Aorta (tissue), 5 donors: ENCODE results near the gene IGLON5. TPM values are rescaled to one million over a fixed set of nuclear protein-coding genes. Genes with fewer than 3 reads are reported as not detected.

ENCODE experiments used
- ATAC-seq: fragments of 200-7000 bp; cut with Tn5 transposase; one replicate; pipeline ENCODE4 v1.9.1; 2022; ENCODE audit warnings: moderate library complexity; ENCODE audit not compliant: low FRiP score
- DNase-seq, 2 donors: peaks; one replicate each; pipeline ENCODE4 v3.0.0-alpha.2; 2020
- H3K27ac ChIP-seq, 2 donors: one replicate each; pipeline ENCODE4 v1.5.1; 2013; ENCODE audit warnings: low read length in 2 of 2, mild to moderate bottlenecking in 2 of 2, moderate library complexity in 2 of 2, control low read depth in 1 of 2, inconsistent platforms in 1 of 2, low read depth in 1 of 2
- H3K27me3 ChIP-seq, 2 donors: one replicate each; pipeline ENCODE4 v1.6.1; 2013; ENCODE audit warnings: control low read depth in 1 of 2, low read length in 1 of 2, mild to moderate bottlenecking in 1 of 2, moderate library complexity in 1 of 2; ENCODE audit not compliant: insufficient read depth in 2 of 2, control insufficient read depth in 1 of 2
- H3K36me3 ChIP-seq, 2 donors: one replicate each; pipeline ENCODE4 v1.6.1; 2013; ENCODE audit warnings: control low read depth in 1 of 2, low read length in 1 of 2, mild to moderate bottlenecking in 1 of 2; ENCODE audit not compliant: insufficient read depth in 2 of 2, control insufficient read depth in 1 of 2
- H3K4me1 ChIP-seq, 2 donors: one replicate each; pipeline ENCODE4 v1.6.1; 2013; ENCODE audit warnings: low read length in 2 of 2, control low read depth in 1 of 2, mild to moderate bottlenecking in 1 of 2, moderate library complexity in 1 of 2; ENCODE audit not compliant: insufficient read depth in 2 of 2, control insufficient read depth in 1 of 2
- H3K4me3 ChIP-seq, 2 donors: one replicate each; pipeline ENCODE4 v1.5.1; 2013; ENCODE audit warnings: low read length in 2 of 2, control low read depth in 1 of 2, mild to moderate bottlenecking in 1 of 2
- H3K9me3 ChIP-seq: one replicate; pipeline ENCODE4 v1.6.1; 2013; ENCODE audit warnings: mild to moderate bottlenecking, low read length; ENCODE audit not compliant: control insufficient read depth
- WGBS, 2 donors: extraction: QIAGEN DNeasy Blood & Tissue Kit; methylation state at CpG; one replicate each; pipeline ENCODE4 v1.1.7; 2013; 5-methylcytosine and 5-hydroxymethylcytosine counted together
- intact Hi-C, 2 donors: fragments of 100-400 bp; cut with DNase I; formaldehyde crosslinking; loops; one replicate each; pipeline versions ENCODE4 v1.14.2 to v1.15.0; 2022
- polyA plus RNA-seq, 2 donors: library from polyadenylated mRNA; stranded (reverse); fragments of 200-250 nt; gene quantifications; one replicate each; pipeline ENCODE4 v1.2.3, GENCODE V29; 2013
- total RNA-seq, 2 donors: library from RNA; stranded (reverse); fragmentation: NEBNext Ultra II Directional; extraction: Animal tissue kit (Norgen Biotek cat#: 25700); gene quantifications; one replicate each; pipeline ENCODE4 v1.2.1, GENCODE V29; 2021
- donor health status: healthy with polysubstance abuse.
- donor health status: Bipolar disorder and iron deficiency.
- donor health status: DM: no; HTN: no; CAD: no.
- donor health status: DM: no; HTN: no; CAD: no.
- donor health status: DM: yes; HTN: yes; CAD: no.

IGLON5 gene
- total and polyA plus RNA-seq, 4 donors = 0.13 to 0.26 (median 0.24) TPM; not detected in 1

GRCh38 chr19:51289635-51290034 is 21.8 kb upstream of the IGLON5 start:
- WGBS, 2 donors = 73 to 87% methylated on average over 1 of the region's 1 CpG
- Histone ChIP-seq H3K27me3 (no peaks in the 10 kb centered on the region), H3K27ac (no peak overlapping the region), H3K36me3 (no peaks in the 10 kb centered on the region), H3K4me3 (no peak overlapping the region), H3K4me1 (no peaks in the 10 kb centered on the region), H3K9me3 (peaks cover 9% of the 10 kb centered on the region)
- intact Hi-C loops = no loop called here
- DNase-seq (no peak), ATAC-seq (no peak)

DNA sequence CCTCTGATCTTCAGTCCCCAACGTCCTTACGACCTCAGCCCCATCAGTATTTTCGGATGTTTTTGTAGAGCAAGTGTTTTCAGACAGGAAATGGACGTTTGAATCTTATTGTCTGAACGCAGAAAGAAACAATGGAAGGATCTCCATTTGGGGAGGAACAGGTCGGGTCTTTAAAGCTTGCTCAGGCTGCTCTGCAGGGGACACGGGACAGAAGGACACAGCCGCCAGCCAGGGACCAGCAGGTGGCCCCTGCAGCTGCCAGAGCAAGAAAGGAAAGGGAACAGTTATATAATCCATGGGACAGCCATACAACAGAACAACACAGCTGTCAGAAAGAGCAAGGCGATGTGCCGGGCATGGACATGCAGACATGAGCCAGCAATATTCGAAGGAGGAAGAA is 18.5 kb upstream of the IGLON5 start:
- Histone ChIP-seq H3K27ac (no peak overlapping the region), H3K27me3 (no peaks in the 10 kb centered on the region), H3K4me3 (no peak overlapping the region), H3K4me1 (no peaks in the 10 kb centered on the region), H3K36me3 (no peaks in the 10 kb centered on the region), H3K9me3 (peaks cover 7% of the 10 kb centered on the region)
- WGBS, 2 donors = 25 to 26% methylated on average over 11 of the region's 11 CpGs
- ATAC-seq (no peak), DNase-seq (no peak)
- intact Hi-C loops = no loop called here

- H3K9me3 ChIP-seq = peaks cover 7% of the 10 kb centered on the region
- no peaks in the 10 kb centered on the region for H3K36me3 ChIP-seq
- DNase-seq (no peak), ATAC-seq (no peak)
- WGBS, 2 donors = 66 to 67% methylated on average over 13 to 14 of the region's 14 CpGs
- no peak overlapping the region for H3K27ac ChIP-seq
- H3K4me1 ChIP-seq = no peaks in the 10 kb centered on the region
- no peak overlapping the region for H3K4me3 ChIP-seq
- intact Hi-C loops = no loop called here
- H3K27me3 ChIP-seq = no peaks in the 10 kb centered on the region
Observed at GRCh38 chr19:51293571-51294210, 17.8 kb upstream of the IGLON5 start.

DNA sequence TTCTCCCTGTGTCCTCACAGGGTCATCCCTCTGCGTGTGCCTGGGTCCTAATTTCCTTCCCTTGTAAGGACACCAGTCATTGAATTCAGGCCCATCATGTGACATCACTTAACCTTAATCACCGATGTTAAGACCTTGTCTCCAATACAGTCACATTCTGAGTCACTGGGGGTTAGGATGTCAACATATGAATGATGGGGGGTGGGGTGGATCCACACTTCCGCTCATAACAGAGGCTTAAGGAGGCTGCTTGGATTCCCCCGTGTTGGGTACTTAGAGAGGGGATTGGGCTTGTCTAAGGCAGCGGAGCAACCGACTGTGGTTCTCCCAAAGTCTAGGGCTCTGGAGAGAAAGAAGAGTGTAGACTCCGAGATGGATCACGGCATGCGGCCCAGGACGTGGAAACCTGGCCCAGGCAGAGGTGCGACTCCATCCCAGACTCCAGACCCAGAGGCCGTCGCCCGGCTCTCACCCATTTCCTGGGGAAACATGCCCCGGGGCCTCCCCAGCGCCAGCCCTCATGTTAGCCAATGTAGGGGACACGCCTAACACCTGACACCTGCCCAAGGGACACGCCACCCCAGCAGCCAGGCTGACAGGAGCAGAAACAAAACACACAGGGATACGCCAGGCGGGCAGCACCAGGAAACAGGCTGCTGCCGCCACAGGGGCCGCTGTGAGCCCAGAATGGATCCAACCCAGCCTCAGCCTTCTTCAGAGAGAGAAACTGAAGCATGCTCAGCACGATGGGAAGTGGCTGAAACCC is 17.1 kb upstream of the IGLON5 start:
- no peak overlapping the region for H3K4me3 ChIP-seq
- H3K27ac ChIP-seq = no peak overlapping the region
- intact Hi-C loops = no loop called here
- no peaks in the 10 kb centered on the region for H3K27me3 ChIP-seq
- DNase-seq (no peak), ATAC-seq (no peak)
- H3K4me1 ChIP-seq = no peaks in the 10 kb centered on the region
- 63 to 66% methylated on average over 23 of the region's 23 CpGs for WGBS, 2 donors
- peaks cover 5% of the 10 kb centered on the region for H3K9me3 ChIP-seq
- H3K36me3 ChIP-seq = no peaks in the 10 kb centered on the region

GRCh38 chr19:51294977-51295375 is 16.5 kb upstream of the IGLON5 start:
- Histone ChIP-seq H3K4me1 (no peaks in the 10 kb centered on the region), H3K27ac (no peak overlapping the region), H3K4me3 (no peak overlapping the region), H3K9me3 (peaks cover 2% of the 10 kb centered on the region), H3K36me3 (no peaks in the 10 kb centered on the region), H3K27me3 (no peaks in the 10 kb centered on the region)
- no peak for DNase-seq
- ATAC-seq = no peak
- 46 to 47% methylated on average over 12 of the region's 12 CpGs for whole genome bisulfite sequencing, 2 donors
- intact Hi-C loops = no loop called here

- intact Hi-C loops = no loop called here
- no peaks in the 10 kb centered on the region for H3K27me3 ChIP-seq
- no peaks in the 10 kb centered on the region for H3K4me1 ChIP-seq
- no peak for DNase-seq
- WGBS, 2 donors = 22 to 32% methylated on average over 15 of the region's 15 CpGs
- no peaks in the 10 kb centered on the region for H3K36me3 ChIP-seq
- H3K9me3 ChIP-seq = no peaks in the 10 kb centered on the region
- ATAC-seq = no peak
- no peak overlapping the region for H3K4me3 ChIP-seq
- H3K27ac ChIP-seq = no peak overlapping the region
Observed at GRCh38 chr19:51295382-51296126, 15.9 kb upstream of the IGLON5 start.

DNA sequence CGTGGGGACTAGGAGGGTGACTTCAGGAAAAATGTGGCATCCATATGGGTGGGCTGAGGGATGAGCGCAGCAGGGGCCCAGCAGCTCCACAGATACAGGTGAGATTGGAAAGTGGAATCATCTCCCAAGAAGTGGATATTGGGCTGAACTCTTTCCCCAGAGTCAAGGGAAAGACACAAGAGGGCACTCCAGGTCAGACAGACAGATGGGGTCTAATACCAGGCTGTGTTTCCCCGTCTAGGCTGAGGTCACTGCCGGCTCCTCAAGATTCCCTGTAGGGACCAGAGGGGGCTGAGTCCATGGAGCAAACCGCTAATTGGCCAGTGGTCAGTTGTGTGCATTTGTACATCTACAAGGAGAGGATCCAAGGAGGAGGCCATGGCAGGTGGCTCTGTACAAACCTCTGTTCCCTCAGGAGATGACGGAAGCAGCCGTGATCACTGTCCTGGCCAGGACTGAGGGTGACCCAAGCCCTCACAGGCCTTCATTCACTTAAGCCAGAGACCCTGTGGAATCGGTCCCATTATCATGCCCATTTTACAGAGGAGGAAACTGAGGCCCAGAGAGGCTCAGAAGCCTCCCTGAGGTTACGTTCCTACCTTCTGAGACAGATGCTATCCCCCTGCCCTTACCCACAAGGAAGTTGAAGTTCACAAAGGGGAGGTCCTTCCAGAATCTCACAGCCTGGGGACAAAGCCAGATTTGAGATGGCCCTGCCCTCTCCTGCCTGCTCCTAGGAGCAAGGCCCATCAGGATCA is 14.9 kb upstream of the IGLON5 start:
- 48 to 54% methylated on average over 9 of the region's 9 CpGs for WGBS, 2 donors
- Histone ChIP-seq H3K4me3 (no peak overlapping the region), H3K9me3 (no peaks in the 10 kb centered on the region), H3K27me3 (no peaks in the 10 kb centered on the region), H3K27ac (no peak overlapping the region), H3K36me3 (no peaks in the 10 kb centered on the region), H3K4me1 (no peaks in the 10 kb centered on the region)
- no peak for ATAC-seq
- DNase-seq = no peak
- intact Hi-C loops = no loop called here

DNA sequence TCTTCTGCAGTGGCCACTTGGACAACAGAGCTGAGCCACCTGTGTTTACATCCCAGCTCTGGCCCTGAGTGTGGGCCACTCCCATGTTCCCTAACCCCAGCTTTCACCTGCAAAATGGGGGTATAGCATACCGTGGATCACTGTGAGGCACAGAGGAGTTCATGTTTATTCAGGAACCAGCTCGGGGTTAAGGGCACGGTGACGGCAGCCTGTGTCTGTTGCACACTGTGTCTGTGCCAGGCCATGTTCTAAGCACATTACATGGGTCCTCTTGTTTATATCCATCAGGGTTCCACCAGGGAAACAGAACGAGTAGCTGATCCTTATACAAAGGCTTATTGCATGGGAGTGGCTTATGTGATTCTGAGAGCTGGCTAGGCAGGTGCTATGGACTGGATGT is 14.0 kb upstream of the IGLON5 start:
- H3K36me3 ChIP-seq = no peaks in the 10 kb centered on the region
- DNase-seq (no peak), ATAC-seq (no peak)
- intact Hi-C loops = no loop called here
- no peak overlapping the region for H3K27ac ChIP-seq
- no peaks in the 10 kb centered on the region for H3K27me3 ChIP-seq
- H3K4me3 ChIP-seq = no peak overlapping the region
- no peaks in the 10 kb centered on the region for H3K4me1 ChIP-seq
- 62 to 65% methylated on average over 5 of the region's 5 CpGs for WGBS, 2 donors
- H3K9me3 ChIP-seq = no peaks in the 10 kb centered on the region
